Liver (tissue), 3 donors: ENCODE results near the gene SMAP2.

Experiments
- EGR1 ChIP-seq, 2 donors: IDR thresholded peaks; 2 replicates each; pipeline ENCODE4 v1.6.1; 2016 to 2018; ENCODE audit warnings: antibody characterized with exemption in 2 of 2, low read depth in 2 of 2
- GABPA ChIP-seq, 2 donors: IDR thresholded peaks in 1 of 2; conservative IDR thresholded peaks in 1 of 2; 2 replicates each; pipeline ENCODE4 v1.6.1; 2016; ENCODE audit warnings: antibody characterized with exemption in 2 of 2, mild to moderate bottlenecking in 1 of 2, moderate library complexity in 1 of 2
- HNF4G ChIP-seq: IDR thresholded peaks from 2 replicates; pipeline ENCODE4 v1.6.1; 2016; ENCODE audit warnings: antibody characterized with exemption
- REST ChIP-seq: IDR thresholded peaks from 2 replicates; pipeline ENCODE4 v1.6.1; 2016; ENCODE audit warnings: antibody characterized with exemption, mild to moderate bottlenecking
- RXRA ChIP-seq, 2 donors: IDR thresholded peaks; 2 replicates each; pipeline ENCODE4 v1.6.1; 2017 to 2018; ENCODE audit warnings: antibody characterized with exemption in 2 of 2, mild to moderate bottlenecking in 1 of 2
- SP1 ChIP-seq: IDR thresholded peaks from 2 replicates; pipeline ENCODE4 v1.6.1; 2018; ENCODE audit warnings: antibody characterized with exemption, mild to moderate bottlenecking
- TAF1 ChIP-seq: conservative IDR thresholded peaks from 2 replicates; pipeline ENCODE4 v1.6.1; 2016; ENCODE audit warnings: antibody characterized with exemption, mild to moderate bottlenecking
- YY1 ChIP-seq: IDR thresholded peaks from 2 replicates; pipeline ENCODE4 v1.6.1; 2016; ENCODE audit warnings: antibody characterized with exemption, mild to moderate bottlenecking
- TF ChIP-seq, protein P1 (sequence below): IDR thresholded peaks from 2 replicates; pipeline ENCODE4 v1.6.1; 2016; ENCODE audit warnings: antibody characterized with exemption
- TF ChIP-seq, protein P2 (sequence below): fragments of 150-350 bp; IDR thresholded peaks from 2 replicates; pipeline ENCODE4 v1.5.1; 2017; ENCODE audit warnings: improper control_type of control experiment, low read depth, low read length; ENCODE audit not compliant: missing input control
- TF ChIP-seq, protein P3 (sequence below): IDR thresholded peaks from 2 replicates; pipeline ENCODE4 v1.6.1; 2016; ENCODE audit warnings: antibody characterized with exemption
- donor health status: healthy.
- donor health status: healthy.

GRCh38 chr1:40407453-40407852 lies 33.9 kb downstream of the SMAP2 start:
- TF ChIP-seq EGR1 (IDR thresholded peaks at IDR 0.05; ENCODE audit: low read depth in 2 of 2) (no peak), REST (no peak), YY1 (no peak), GABPA (IDR thresholded peaks at IDR 0.05 in 1 of 2, conservative IDR thresholded peaks at IDR 0.05 in 1 of 2) (no peak), RXRA (IDR thresholded peaks at IDR 0.05) (no peak), TAF1 (no peak), HNF4G (no peak), SP1 (no peak)
- TF ChIP-seq, protein P1, sequence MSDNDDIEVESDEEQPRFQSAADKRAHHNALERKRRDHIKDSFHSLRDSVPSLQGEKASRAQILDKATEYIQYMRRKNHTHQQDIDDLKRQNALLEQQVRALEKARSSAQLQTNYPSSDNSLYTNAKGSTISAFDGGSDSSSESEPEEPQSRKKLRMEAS: no peak
- TF ChIP-seq, protein P2, sequence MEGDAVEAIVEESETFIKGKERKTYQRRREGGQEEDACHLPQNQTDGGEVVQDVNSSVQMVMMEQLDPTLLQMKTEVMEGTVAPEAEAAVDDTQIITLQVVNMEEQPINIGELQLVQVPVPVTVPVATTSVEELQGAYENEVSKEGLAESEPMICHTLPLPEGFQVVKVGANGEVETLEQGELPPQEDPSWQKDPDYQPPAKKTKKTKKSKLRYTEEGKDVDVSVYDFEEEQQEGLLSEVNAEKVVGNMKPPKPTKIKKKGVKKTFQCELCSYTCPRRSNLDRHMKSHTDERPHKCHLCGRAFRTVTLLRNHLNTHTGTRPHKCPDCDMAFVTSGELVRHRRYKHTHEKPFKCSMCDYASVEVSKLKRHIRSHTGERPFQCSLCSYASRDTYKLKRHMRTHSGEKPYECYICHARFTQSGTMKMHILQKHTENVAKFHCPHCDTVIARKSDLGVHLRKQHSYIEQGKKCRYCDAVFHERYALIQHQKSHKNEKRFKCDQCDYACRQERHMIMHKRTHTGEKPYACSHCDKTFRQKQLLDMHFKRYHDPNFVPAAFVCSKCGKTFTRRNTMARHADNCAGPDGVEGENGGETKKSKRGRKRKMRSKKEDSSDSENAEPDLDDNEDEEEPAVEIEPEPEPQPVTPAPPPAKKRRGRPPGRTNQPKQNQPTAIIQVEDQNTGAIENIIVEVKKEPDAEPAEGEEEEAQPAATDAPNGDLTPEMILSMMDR: no peak
- TF ChIP-seq, protein P3, sequence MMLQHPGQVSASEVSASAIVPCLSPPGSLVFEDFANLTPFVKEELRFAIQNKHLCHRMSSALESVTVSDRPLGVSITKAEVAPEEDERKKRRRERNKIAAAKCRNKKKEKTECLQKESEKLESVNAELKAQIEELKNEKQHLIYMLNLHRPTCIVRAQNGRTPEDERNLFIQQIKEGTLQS: no peak
